HG02885 (cell line): Measurements from ENCODE around the gene UHRF1.
"Not testable (repeated sequence)": the region's sequence is repeated elsewhere in the genome, so short reads cannot be mapped to it uniquely, and the experiment has no call there.

Source experiments
- ATAC-seq: cut with Tn5 transposase; IDR thresholded peaks from one replicate; pipeline ENCODE4 v1.9.1; 2021; ENCODE audit warnings: mild to moderate bottlenecking; ENCODE audit not compliant: unreplicated experiment, poor library complexity

UHRF1 gene

DNA sequence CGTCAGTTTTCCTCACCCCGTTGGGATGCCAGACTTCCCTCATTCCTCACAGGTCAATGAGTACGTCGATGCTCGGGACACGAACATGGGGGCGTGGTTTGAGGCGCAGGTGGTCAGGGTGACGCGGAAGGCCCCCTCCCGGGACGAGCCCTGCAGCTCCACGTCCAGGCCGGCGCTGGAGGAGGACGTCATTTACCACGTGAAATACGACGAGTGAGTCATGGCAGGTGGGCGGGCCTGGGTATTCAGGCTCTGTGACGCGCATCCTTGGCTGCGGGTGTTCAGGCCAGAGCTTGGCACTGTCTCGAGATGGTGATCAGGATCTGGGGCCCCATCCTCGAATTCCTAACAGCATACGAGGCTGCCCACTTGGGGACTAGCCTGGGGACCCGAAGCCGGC is 21.4 kb downstream of the UHRF1 start:
- ATAC-seq: no peak

DNA sequence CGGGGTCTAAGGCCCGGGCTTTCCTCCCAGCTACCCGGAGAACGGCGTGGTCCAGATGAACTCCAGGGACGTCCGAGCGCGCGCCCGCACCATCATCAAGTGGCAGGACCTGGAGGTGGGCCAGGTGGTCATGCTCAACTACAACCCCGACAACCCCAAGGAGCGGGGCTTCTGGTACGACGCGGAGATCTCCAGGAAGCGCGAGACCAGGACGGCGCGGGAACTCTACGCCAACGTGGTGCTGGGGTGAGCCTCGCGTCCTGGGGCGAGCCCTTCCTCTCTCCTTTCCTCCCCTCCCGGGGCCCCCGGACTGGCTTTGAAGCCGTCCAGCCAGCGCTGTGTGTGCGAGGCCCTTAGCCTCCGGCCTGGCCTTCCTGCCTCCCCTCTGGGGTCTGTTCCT is 23.4 kb downstream of the UHRF1 start:
- no peak for ATAC-seq

DNA sequence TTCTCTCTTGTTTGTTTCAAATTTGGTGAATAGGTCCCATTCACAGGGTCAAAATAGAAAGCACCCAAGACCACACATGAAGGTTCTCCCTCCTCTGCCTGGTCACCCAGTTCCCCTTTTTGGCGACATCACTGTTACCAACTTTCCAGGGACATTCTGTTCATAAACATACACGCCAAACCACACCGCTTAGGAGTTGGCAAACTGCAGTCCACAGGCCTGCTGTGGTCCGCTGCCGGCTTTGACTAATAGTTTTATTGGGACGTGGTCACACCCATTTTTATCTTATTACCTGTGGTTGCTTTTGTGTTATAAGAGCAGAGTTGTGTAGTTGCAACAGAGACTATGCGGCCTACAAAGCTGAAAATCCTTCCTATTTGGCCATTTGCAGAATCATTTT is 24.2 kb downstream of the UHRF1 start:
- no peak for ATAC-seq

DNA sequence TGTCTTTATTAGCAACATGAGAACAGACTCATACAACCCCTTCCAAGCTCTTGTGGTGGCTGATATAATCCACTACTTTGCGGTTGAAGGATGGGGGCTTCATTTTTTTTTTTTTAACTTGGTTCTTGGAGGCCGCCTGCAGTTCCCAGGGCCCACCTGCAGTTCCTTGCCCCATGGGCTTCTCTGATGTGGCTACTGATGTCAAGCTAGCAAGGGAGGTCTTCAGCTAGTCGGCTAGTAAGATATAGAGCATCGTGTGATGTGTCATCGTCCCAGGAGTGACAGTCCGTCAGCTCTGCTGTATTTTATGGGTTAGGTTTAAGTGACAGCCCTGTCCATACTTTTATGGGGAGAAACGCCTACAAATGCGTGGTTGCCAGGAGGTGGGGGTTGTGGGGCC is 26.1 kb downstream of the UHRF1 start:
- no peak for ATAC-seq

DNA sequence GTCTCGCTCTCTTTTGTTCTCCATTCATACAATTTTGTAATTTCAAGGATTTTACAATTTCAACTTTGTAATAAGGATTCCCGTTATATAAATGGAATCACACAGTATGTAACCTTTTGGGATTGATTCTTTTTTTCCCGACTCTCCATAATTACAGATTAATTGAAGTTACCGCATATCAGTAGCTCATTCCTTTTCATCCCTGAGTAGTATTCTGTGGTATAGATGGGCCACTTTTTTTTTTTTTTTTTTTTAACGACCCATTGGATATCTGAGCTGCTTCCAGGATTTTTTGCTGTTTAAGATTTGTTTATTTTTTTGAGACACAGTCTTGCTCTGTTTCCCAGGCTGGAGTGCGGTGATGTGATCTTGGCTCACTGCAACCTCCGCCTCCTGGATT is 27.8 kb downstream of the UHRF1 start:
- ATAC-seq: no peak

DNA sequence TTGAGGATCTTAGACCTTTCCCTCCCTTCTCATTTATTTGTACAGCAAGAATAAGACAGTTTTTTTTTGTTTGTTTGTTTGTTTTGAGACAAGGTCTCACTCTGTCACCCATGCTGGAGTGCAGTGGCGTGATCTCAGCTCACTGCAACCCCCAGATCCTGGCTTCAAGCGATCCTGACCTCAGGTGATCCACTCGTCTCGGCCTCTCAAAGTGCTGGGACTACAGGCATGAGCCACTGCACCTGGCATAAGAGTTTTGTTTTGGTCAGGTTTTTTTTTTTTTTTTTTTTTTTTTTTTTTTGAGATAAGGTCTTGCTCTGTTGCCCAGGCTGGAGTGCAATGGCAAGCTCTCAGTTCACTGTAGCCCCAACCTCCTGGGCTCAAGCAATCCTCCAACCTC is 29.2 kb downstream of the UHRF1 start:
- not testable (repeated sequence) for ATAC-seq

DNA sequence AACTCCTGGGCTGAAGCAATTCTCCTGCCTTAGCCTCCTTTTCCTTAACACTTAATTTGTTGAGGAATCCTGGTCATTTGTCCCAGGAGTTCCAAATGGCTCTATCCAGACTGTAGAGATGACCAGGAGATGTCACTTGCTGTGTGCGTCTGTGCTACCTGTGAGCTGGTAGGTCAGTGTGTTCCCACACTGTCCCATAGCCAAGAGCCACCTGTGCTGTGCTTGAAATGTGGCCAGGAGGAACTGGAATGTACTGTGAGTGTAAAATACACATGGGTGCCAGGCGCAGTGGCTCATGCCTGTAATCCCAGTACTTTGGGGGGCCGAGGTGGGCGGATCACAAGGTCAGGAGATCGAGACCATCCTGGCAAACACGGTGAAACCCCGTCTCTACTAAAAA is 30.2 kb downstream of the UHRF1 start:
- no peak for ATAC-seq

DNA sequence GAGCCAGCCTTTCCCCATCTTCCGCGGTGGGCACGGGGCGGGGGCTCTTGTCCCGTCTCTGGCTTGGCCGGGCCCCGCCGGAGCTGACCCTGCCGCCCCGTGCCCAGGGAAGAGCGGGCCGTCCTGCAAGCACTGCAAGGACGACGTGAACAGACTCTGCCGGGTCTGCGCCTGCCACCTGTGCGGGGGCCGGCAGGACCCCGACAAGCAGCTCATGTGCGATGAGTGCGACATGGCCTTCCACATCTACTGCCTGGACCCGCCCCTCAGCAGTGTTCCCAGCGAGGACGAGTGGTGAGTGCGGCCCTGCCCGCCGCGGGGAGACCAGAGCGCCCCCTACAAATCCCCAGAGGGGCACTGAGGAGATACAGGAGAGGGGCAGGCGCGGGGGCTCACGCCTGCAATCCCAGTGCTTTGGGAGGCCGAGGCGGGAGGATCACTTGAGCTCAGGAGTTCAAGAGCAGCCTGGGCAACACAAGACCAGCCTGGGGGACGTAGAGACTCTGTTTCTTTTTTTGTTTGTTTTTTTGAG is 32.4 kb downstream of the UHRF1 start:
- not testable (repeated sequence) for ATAC-seq

DNA sequence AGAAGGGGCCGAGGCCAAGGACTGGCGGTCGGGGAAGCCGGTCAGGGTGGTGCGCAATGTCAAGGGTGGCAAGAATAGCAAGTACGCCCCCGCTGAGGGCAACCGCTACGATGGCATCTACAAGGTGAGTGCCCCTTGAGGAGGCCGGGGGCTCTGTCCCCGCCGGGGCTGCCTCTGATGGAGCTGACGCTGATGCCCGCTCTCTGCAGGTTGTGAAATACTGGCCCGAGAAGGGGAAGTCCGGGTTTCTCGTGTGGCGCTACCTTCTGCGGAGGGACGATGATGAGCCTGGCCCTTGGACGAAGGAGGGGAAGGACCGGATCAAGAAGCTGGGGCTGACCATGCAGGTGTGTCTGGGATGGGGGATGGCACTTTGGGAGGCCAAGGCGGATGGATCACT is 41.3 kb downstream of the UHRF1 start:
- ATAC-seq: not testable (repeated sequence)

DNA sequence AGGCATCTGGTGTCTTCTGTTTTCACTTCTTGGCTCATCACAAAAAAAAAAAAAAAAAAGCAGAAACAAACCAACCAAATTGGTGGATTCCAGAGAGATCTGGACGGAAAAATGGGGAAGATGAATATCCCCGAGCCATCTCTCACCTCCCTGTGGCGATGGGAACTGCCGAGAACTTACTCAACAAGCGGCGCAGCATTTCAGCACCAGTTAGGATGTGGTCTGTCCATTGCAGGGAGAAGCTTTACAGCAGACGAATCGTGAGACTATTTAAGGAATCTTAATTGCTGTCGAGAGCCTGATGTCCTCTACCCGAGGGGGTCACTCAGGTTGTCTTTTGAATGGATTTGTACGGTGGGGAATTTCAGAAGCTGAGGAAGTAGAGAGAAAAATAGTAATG is 42.4 kb downstream of the UHRF1 start:
- ATAC-seq: no peak

DNA sequence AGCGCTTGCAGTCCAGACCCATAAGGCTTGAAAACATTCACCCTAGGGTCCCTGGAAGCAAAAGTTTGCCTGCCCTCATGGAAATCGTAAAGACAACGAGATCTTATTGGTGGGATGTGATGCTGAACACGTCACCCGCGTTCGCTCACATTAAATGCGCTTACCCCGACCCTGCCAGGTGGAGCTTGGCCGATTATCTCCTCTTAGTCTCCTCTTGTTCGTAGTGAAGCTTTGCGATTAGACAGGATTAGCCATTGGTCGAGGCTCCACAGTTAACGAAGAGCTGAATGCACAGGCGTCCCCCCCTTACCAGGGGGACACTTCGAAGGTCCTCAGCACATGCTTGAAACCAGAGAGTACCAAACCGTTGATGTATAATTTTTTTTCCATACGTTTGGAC is 43.6 kb downstream of the UHRF1 start:
- no peak for ATAC-seq

DNA sequence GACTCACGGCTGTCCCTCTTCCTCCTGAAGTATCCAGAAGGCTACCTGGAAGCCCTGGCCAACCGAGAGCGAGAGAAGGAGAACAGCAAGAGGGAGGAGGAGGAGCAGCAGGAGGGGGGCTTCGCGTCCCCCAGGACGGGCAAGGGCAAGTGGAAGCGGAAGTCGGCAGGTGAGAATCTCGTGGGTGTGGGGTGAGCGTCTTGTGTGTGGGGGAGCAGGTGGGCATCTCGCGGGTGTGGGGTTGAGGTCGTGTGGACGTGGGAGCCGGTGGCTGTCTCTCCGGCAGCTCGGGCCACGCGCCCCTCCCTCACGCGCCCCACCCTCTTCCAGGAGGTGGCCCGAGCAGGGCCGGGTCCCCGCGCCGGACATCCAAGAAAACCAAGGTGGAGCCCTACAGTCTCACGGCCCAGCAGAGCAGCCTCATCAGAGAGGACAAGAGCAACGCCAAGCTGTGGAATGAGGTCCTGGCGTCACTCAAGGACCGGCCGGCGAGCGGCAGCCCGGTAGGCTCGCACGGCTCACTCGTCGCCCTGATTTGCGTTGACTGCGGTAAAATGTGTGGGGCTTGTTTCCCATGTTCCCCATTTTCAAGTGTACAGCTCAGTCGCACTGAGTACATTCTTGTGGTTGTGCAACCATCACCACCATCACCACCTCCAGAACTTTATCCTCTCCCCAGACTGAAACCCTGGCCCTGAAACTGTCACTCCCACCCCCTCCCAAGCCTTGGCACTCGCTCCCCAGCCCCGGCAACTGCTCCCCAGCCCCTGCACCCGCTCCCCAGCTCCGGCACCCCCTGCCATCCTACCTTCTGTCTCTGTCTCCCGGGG is 45.2 kb downstream of the UHRF1 start:
- not testable (repeated sequence) for ATAC-seq

DNA sequence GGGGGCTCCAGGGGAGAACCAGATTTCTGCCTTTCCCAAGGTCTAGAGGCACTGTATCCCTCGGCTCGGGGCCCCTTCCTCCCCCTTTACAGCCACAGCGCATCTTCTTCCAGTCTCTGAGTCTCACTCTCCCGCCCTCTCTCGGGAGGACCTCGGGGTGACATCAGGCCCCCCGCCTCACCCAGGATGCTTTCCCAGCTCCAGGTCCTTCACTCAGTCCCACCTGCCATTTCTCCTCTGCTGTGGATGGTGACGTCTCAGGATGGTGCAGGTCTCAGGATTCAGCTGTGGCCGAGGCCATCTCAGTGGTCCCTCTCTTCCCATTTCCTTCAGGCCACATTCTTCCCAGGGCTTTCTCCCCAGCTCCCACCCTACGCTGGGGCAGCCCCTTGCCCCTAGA is 46.0 kb downstream of the UHRF1 start:
- no peak for ATAC-seq

DNA sequence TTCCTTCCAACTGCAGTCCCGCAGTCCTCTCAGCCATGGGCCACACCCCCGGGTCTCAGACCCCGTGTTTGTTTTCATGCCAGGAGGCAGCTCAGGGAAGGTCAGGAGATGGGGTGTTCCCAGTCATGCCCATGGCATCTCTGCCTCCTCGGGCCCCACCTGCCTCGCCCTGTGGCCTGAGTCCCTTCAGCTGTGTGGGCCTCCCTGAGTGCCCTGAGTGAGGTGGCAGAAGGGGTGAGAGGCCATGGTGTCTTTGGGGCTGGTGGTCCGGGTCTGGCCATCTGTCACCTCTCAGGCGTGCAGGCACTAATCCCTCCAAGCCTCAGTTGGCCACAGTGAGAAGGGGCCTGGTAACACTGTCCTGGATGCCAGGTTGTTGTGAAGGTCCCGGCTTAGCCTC is 48.7 kb downstream of the UHRF1 start:
- ATAC-seq: no peak

DNA sequence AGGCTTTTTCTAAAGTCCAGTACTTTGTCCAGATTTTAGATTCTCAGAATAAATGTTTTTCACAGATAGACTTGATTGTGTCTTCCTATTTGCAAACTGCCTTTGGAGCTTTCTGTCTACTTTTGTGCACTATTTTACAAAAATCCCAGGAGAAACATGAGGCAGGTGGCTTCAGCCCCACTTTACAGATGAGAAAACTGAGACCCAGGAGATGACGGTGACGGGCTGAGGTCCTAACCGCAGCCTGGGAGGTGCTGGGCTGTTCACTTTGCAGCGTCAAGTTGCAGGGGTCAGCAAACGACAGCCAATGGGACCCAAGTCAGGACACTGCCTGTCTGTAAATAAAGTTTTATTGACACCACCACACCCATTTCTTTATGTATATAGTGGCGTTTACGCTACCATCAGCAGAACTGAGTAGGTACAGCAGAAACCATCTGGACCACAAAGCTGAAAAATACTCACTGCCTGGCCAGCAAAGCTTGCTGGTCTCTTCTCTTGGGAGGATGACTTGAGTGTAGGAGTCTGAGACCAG is 52.9 kb downstream of the UHRF1 start:
- no peak for ATAC-seq

DNA sequence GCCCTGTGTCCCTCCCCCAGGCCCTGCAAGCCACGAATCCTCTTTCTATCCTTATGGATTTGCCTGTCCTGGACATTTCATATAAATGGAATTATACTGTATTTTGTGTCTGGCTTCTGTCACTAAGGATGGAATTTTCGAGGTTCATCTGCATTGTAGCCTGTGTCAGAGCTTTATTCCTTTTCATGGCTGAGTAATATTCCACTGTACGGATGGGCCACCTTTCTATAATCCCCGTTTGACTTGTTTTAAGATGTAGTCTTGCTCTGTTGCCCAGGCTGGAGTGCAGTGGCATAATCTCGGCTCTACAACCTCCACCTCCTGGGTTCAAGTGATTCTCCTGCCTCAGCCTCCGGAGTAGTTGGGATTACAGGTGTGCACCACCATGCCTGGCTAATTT is 55.8 kb downstream of the UHRF1 start:
- ATAC-seq: no peak

DNA sequence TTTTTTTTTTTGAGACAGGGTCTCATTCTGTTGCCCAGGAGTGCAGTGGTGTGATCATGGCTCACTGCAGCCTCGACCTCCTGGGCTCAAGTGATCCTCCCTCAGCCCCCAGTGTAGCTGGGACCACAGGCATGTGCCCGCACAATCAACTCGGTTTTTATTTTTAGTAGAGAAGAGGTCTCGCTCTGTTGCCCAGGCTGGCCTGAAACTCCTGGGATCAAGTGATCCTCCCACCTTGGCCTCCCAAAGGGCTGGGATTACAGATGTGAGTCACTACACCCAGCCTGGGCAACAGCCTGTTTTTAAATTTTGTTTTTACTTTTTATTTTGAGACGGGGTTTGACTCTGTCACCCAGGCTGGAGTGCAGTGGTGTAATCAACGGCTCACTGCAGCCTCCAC is 57.3 kb downstream of the UHRF1 start:
- ATAC-seq: no peak

DNA sequence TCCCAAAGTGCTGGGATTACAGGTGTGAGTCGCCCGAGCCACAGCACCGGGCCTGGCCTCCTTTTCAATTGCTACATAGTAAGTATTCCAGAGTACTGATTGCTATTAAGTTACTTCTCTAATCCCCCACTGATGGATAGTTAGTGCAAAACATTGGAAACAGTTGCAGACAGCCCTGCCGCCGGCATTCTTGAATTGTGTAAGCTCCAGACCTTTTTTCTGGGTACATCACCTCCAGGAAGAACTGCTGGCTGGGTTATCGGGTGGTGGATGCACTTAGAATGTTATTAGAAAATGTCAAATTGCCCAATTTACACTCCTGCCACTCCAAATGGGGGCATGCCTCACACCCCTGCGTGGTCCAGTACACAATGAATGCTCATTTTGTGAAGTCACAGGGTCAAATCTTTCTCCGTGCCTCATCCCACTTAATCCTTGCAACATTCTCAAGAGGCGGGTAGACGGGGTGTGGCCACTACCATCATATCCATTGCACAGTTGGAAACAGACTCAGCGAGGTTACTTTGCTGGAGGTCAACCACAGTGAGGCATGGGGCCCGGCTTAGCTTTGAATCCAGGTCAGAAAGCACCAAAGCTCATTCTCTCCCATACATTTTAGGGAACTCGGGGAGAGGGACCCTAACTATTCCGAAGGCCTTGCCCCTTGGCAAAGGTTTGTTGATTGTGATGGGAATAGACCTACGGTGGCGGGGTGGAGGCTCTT is 58.6 kb downstream of the UHRF1 start:
- ATAC-seq: no peak

DNA sequence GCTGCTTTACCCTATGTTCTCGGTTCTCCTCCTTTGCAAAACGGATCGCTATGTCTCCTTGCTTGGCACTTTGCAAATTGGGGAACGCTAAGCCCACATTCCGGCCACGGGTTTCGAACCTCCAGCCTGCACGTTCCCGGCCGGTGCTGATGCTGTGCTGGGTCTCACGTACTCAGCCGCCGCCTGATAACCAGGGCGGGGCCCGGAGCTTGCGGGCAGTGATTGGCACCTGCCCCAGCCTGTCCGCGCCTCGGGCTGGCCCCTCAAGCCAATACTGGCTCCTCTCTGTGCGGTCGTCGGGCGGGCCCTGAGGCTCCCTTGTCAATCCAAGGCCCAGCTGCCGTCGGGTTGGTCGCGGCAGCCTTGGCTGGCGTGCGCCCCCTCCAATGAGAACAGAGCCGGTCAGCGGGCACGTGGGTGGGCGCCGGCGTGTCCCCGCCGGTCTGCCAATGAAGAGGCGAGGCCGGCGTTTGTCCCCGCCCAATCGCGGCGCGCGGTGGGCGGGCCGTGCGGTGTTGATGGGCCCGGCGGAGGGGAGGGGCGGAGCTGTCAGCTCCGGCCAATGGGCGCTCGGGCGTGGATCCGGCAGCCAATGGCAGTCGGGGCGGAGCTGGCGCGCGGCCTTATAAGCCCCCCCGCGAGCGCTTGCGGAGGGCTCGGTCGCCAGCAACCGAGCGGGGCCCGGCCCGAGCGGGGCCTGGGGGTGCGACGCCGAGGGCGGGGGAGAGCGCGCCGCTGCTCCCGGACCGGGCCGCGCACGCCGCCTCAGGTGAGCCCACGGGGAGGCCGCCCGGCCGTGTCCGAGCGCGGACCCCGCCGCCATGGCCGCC is 59.4 kb downstream of the UHRF1 start, which contains the start of gene KDM4B:
TSS of gene KDM4B (plus strand) at position 652 of the 830 bp plus-strand sequence. CDS start 63,778 bp downstream, outside the sequence.
- ATAC-seq: peak; percentile 93

DNA sequence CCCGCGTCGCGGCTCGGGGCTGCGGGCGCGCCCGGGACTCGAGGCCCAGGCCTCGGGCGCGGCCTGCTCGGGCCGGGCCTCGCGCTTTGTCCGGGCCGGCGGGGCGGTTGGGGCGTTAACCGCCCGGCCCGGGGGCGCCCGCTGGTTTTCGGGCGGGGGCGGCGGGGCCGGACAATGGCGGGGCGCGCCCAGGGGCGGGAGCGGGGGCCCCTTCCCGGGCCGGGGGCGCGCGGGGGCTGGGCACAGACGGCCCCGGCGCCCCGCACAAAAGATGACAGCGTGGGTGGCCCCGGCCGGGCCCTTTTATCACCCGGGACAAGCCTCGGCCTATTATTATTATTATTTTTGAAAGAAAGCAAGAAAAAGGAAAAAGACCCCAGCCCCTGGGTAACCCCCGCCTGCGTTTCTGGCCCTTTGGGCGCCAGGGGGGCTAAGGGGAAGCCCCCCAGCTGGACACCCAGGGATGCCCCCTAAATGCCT is 60.0 kb downstream of the UHRF1 start:
- no peak for ATAC-seq
